Stimulated activated CD4-positive, alpha-beta T cell treated with anti-CD3 and anti-CD28 coated beads, Interleukin-12 subunit alpha, Interleukin-12 subunit beta, amount 100 ng/mL, for 4 hours (primary cell): Measurements from ENCODE around the gene GPC6.

Source experiments
- DNase-seq: peaks from one replicate; pipeline ENCODE4 v3.0.0-alpha.2; 2020

The GPC6 gene

DNA sequence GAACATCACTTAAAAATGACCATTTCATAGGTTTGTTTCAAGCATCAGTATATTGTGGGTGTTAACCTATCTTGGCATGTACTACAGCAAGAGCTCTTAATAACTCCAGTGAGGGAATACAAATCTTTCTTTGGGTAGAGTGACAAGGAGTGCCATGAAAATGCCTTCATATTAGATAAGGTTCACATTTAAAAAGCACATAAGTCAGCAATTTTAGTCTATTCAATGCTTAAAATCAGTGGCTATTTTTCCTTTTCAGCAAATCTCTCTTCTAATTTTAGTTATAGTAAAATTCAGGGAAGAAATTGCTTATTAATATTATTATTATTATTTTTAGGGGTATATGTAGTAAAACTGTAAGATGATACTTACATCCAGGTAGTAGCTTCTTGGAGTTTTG, 291.1 kb downstream of the GPC6 start:
- DNase-seq, result no peak

DNA sequence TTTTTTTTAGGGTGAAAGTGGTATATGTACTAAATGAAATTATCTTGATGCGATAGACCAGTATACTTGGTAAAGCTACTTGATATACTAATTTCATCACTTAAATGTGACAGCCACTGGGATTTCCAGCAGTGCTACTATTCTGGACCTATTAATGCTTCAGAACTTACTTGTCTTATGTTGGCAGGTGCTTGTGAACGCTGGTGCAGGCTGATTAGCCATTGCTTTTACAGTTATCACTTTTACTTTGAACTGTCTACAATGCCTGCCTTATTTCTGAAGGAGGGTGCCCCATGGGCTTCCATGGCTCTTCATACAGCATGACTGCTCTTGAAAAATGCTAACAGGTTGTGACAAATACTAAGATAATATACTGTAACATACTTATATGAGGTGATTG, 294.7 kb downstream of the GPC6 start:
- DNase-seq, result no peak

DNA sequence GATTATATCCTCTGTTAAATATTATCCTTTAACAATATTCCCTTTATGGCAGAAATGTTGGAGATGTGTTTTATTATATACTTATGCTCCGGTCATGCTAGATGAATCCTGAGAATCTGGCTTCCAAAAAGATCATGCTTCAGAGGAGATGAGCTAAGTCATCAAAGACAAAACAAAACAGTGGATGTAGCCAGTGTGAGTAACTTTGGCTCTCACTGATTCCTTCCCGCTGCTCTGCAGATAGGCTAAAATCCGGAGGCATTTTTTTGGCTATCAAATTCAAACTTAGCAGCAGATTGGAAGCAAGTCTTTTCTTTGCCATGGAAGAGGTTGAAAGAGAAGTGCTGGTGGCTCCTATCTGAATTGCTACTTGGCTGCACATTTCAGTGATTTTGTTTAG, 295.9 kb downstream of the GPC6 start:
- no peak for DNase-seq

DNA sequence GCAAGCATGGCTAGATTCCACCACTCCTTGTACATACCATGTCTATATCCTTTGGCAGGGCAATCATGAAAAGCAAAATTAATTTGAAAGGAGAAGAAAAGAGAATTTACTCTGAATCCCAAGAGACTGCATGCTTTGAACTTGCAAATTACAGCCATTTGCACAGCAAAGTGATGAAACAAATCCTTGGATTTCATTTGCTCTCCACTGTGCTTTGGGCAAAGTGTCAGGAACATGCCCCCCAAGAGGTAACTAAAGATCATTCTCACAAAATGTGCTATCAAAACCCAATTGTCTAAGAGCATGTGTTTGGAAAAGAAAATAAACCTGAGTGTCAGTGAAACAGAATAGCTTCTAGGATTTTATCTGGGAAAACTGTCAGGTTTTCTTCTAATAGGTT, 298.5 kb downstream of the GPC6 start:
- no peak for DNase-seq

DNA sequence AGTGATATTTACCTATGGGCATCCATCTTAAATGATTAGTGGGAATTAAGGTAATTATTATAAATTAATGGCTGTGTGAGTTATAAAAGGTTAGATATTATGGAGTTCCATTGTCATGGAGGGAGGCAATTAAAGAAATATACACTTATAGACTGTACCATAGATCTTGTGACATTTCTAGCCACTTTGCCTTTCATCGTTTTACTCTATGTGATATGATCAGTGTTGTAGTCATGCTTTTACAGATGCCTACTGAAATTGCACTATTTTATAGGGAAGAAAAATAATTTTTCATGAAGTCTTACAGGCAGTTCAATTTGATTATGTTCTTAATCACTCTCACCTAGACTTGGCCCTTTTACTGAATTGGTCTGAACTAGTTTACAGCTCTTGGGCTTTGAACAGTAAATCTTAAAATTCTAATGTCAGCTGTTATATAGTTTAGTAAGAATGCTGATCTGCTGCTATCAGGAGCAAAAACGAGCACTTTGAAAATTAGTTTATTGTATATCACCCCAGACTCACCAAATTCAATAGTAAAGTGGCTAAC, 301.2 kb downstream of the GPC6 start:
- no peak for DNase-seq

DNA sequence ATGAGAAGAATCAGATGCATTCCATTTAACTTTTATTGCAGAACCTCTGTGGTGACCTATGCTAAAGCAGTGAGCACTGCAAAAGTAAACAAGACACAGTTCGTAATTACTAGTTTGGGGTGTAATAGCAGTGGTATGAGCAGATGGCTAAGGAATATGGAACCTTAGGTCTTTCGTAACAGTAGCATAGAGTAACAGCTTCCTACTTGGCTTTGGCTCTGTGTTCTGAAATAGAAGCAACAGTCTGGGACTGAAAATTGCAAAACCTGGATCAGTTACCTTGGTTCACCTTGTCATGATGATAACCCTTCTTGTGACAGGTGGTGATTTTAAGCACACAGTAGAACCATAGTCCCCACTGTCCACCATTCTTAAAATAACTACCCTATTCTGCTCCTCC, 303.4 kb downstream of the GPC6 start:
- no peak for DNase-seq

DNA sequence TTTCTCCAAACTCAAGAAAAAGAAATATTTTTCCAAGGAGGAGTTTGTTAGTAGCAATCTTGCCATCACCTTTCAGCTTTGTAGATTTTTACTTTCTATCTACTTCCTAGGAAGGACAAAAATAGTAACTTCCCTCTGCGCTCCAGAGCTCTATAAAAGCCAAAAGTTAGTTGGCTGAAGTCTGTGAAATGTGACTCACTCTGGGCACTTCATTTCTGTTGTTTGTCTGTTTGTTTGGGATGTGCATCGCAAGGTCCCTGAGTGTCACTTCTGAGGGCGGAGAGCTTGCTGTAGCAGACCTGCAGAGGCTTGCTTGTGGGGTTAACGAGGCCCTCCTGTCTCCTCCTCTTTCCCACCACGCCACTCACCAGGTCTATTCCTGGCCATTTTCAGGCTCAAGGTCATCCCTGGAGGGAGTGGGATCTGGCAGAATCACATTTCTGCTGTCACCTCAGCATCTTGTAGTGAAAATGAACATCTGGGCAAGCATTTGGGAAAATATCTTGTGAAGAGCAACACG, 307.6 kb downstream of the GPC6 start:
- DNase-seq, result no peak

DNA sequence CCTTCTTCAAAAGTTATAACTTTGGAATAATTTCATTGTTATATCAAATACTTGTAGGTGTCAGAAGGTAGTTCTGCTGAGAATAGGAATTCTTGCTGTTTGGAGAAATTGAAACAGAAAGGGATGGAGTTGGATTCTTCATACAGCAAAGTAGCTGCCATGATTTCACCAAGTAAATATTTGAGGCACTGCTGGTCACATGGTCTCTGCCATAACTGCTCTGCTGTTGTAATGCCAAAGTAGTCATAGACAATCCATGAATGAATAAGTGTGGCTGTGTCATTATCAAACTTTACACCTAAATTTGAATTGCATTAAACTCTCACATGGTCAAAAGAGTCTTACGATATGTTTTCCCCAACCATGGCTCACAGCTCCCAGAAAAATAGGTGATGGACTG, 308.6 kb downstream of the GPC6 start:
- no peak for DNase-seq

DNA sequence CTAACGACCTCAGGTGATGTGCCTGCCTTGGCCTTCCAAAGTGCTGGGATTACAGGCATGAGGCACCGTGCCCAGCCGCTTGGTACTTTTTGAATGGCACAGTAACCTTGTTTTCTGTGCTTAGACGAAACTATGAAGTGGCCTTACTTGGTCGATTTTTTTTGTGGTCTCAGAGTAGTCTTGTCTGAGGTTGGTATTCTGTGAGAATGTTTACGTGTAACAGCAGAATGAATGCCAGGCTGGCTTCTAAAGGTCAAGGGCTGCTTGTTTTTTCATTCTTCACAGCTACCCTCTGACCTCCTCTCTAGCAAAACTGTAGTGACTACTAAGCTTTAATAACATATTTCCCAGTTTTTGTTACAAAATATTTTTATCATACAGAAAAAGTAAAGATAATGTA, 313.3 kb downstream of the GPC6 start:
- no peak for DNase-seq

DNA sequence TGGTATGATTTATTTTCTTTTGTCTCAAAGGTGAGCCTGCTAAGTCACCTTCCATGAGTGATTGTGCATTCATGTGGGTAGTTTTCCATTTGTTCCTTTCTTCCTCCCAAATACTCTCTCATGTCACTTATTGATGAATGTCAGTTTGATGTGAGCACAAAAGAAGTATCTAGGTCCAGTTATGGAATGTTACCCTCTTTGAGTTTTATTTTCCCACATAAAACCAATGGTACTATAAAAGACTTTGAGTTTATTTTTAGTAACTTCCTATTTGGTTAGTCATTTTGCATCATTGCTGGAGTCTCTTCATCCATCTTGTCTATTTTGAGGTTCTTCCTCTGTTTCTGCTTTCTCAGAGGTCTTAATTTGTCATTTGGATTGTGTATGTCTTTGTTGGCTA, 321.3 kb downstream of the GPC6 start:
- no peak for DNase-seq

DNA sequence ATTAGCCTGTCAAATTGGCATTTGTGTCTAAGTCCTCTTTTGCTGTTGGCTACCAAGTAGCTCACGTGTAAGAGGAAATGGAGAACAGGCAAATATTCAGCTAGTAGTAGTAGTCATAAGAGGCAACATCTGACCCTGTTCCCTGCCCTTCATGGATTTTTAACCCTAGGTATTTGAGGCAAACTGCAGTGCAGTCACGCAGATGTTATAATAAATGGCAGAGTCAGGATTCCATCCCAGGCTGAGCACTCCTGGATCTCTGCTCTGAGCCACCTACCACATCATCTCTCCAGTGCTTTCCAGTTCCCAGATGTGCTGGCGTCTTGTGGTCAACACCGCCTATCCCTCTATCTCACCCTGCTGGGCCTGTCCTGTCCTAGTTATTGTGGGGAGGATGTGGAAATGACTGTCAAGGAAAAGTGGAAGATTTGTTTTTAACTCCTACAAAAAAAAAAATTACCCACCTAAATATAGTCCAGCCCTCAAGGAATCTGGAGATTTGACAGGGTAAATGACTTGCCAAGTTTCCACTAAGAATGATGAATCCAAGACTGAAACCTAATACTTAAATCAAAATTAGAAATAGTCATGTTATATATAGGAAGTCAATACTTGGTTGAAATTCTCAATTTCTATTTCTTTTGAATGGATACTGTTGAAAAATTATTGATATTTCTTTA, 322.9 kb downstream of the GPC6 start:
- no peak for DNase-seq

DNA sequence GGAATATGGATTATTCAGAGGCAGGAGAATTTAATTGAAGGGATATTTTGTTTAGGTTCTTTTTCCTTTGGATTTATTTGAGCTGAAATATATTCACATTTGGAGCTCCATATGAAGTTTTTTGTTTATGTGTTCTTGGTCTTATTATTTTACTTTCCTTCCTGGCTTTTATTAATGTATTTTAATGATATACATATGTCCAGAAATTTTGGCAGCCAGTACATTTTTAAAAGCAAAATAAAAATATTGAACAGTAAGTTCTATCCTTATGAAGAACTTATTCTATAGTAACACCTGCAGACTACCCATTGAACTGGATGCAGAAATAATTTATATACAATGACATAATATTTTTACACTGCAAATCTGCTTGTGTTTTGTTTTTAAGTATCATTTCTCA, 323.6 kb downstream of the GPC6 start:
- no peak for DNase-seq

DNA sequence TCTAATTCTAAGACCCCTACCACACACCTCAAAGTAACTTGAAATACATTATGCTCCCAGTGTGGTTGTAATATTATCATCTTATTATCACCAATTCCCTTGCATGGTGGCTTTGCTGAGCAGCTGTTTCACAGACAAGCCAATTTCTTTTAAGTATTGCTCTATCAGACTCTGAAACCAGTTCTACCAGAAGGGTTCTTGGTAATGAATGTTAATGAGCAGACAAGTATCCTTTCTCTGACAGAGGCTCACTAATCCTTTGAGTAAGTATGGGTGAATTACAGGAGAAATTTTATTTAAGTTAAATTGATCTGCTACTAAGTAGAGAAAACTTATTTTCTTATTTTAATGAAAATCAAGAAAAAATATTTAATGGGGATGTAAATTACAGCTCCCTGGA, 326.0 kb downstream of the GPC6 start:
- DNase-seq, result no peak

DNA sequence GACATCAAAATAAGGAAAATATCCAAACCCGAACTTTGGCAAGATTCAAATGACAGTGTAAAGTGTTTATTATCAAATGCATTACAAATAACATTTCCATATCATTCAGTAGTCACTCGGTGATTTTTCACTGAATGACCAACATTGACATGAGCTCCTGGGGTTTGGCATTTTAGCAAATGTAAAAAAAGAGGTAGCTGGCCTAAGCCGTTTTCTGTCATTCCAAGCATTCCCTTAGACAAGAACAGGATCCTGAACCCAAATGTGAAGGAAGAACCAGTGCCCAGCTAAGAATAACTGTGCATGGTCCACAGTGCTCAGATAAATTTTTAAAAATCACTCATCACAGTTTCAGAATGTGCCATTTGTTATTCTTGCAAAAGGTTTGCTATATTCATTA, 327.9 kb downstream of the GPC6 start:
- no peak for DNase-seq

DNA sequence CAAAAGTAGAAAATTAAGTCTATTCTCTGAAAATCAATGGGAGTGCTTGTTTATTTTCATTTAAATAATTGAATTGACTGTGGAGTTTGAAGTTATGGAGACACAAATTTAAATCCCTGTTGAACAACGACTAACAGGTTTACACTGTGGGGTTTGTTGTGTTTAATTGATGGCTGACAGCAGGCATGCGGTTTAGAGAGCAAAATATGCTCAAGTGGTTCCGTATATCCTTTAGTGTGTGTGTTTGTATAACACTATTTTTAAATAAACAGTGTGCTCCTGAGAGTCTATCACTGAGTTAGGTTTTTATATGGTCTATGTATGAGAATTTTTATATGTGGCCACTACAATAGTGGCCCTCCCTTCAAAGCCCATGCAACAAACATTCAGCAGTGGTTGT, 332.0 kb downstream of the GPC6 start:
- no peak for DNase-seq

DNA sequence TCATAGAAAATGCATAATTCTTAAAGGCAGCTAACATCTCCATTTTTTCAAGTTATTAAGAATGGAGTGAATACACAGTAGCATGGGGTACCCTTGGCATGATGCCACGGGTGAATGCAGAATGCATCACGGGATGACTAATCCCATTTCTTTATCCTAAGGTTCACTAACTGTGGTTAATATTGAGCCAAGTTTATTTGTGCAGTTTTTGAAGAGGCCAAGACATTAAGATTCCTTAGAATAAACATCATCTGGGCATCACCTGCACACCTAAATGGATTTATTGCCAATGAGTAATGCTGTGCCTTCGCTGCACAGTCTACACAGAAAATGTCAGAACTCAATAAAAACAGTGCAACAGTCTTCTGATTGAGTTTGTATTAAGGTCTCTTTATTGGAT, 333.1 kb downstream of the GPC6 start:
- DNase-seq, result no peak

DNA sequence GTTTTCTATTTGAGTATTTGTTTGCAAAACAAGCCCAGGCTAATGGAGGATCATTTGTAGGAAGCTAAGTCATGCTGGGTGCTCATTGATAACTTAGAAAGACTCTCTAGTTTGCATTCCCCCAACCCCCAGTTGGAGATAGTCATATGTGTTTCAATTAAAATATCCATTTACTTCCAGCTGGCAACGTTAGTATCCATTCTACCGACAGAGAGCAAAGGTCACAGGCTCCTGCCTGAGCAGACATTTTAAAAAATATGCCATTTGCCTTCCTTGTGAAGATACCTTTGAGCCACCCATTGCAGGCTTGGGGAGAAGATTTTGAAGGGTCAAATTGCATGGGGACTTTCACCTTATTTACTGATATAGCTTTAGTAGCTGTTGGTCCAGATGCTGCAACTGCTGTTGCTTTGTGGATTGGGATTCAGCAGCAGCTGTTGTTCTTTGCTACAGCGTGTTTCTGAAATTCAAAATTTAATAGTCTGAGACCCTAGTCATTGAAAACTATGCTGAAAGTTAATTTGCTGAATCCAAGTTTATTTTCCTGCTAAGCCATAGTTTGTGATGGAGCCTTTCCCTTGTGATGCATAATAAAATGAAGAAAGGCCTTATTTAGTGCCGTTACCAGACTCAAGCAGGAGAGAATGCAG, 335.1 kb downstream of the GPC6 start:
- DNase-seq, result no peak

DNA sequence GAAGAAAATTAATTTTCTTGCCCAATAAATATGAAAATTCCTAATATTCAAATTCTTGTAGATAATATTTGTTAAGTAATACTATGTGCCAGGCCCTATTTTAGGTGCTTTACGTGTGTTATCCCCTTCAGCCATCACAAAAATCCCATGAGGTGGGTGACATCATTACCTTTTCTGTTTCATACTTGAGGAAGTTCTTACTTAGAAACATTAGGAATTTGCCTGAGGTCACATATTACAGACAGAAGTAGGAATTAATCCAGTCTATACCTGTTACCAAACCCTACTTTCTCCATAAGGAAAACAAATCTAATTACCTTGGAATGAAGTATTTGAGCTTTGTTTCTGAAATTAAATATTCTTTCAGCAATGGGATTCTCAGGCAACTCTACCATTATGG, 336.1 kb downstream of the GPC6 start:
- no peak for DNase-seq

DNA sequence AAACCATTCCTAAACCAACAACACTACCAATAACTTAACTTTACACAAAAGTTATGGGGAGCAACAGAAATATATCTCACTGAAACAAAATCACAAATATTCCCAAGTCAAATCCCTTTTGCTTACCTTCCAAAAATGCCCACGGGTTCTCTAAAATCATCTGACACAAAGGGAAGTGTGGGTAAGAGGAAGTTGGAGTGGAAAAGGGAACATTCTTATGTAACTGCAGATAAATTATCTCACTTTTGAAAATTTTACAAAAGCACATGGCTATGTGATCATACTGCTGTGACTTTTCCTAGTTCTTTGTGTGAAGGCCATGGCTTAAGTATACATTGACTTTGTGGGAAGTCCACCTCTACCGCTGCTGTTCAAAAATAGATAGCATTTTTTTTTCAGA, 350.5 kb downstream of the GPC6 start:
- DNase-seq, result no peak

DNA sequence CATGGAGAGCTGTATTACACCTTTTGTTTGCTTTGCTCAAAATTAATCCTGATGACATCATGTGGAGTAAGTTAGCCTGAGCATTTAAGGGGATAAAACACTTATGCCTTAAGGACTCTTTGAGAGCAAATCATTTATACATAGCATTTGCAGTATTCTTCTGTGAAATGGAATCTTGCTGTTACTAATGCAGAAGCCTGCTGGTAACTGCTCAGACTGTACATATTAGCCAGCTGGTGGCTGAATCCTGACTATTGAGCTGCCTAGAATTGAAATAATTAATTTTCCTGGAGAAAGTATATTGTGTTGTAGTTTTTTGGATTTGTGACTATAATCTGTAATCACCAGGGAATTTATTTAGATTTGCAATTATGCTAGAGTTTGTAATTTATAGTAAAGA, 363.2 kb downstream of the GPC6 start:
- no peak for DNase-seq

DNA sequence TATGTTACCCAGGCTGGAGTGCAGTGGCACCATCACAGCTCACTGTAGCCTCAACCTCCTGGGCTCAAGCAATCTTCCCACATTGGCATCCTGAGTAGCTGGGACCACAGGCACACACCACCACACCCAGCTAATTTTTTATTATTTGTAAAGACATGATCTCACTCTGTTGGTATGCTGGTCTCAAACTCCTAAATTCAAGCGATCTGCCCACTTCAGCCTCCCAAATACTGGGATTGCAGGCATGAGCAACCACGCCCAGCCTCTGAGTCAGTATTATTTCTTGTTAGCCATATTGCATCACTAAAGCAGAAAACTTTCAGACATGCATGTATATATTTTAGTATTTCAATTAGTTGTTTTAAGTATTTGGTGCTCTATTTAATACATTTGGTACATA, 376.4 kb downstream of the GPC6 start:
- no peak for DNase-seq

DNA sequence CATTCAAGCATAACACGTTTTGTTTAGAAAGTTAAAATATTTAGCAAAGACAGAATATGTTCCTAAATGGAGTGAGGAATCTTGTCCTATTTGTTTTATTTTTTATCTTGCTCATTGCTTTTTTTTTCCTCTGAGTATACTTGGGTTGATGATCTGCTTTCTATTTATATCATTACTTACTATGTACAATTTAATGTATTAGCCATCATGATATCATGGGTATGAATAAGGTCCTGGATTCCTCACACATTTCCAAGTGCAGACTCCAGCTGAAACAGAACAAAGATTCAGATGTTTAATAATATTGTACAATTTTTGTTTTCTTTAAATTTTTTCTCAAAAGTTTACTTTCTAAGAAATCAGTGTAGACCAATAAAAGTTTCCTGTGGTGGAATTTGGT, 388.2 kb downstream of the GPC6 start:
- no peak for DNase-seq

DNA sequence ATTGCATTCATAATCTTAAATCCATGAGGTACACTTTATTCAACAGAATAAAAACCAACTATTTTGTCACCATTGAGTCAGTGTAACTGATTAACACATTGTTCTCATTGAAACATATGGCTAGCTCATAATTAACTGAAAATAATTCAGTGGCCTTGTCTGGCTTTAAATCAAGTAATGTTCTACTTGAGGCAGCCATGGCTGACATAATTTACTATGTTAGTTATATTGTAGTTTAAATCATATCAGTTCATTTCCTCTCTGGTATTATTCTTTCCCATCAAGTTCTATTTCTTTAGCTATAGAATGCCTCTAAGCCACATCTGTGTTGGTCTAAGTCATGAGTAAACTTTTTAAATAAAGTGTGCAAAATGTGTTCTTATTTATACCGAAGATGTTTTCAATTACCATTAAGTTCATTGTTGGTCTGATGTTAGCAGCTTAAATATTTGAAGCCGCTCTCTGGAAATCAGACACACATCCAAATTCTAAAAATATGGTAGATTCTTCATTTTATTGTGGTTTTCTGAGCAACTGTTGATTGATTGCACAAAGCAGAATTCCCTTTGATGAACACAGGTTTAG, 393.7 kb downstream of the GPC6 start:
- DNase-seq, result no peak

DNA sequence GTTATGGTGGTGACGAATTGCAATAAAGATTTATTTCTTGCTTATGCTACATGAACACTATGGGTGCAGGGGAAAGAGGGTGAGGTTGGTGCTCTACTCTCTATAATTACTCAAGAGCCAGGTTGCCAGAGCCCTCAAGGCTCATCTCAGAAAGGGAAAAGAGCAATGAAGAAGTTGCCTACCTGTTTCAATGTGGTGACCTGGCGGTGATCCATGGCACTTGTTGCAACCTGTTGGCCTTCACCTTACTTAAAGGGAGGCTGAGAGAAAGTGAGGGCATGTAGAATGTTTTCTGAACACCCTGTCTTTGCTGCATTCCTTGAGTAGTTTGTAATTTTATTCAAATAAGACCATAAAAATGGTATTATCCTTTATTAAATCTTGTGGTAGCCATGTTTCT, 394.4 kb downstream of the GPC6 start:
- DNase-seq, result no peak
